ENCODE measurements around the gene KCNA10. TPM values are rescaled to one million over a fixed set of nuclear protein-coding genes. Genes with fewer than 3 reads are reported as not detected.

The KCNA10 gene
- total RNA-seq, 1 donor from 2014 or later = not detected

- TF ChIP-seq, protein P1, sequence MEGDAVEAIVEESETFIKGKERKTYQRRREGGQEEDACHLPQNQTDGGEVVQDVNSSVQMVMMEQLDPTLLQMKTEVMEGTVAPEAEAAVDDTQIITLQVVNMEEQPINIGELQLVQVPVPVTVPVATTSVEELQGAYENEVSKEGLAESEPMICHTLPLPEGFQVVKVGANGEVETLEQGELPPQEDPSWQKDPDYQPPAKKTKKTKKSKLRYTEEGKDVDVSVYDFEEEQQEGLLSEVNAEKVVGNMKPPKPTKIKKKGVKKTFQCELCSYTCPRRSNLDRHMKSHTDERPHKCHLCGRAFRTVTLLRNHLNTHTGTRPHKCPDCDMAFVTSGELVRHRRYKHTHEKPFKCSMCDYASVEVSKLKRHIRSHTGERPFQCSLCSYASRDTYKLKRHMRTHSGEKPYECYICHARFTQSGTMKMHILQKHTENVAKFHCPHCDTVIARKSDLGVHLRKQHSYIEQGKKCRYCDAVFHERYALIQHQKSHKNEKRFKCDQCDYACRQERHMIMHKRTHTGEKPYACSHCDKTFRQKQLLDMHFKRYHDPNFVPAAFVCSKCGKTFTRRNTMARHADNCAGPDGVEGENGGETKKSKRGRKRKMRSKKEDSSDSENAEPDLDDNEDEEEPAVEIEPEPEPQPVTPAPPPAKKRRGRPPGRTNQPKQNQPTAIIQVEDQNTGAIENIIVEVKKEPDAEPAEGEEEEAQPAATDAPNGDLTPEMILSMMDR (IDR thresholded peaks at IDR 0.05; ENCODE audit: insufficient read depth, low read depth, low read length) = peak; percentile 95
- no peak for TF ChIP-seq EZH2 (IDR thresholded peaks at IDR 0.05; ENCODE audit: insufficient read depth, low read length)
- Mint-ChIP-seq H3K4me3 (ENCODE audit: unreplicated experiment) (no peak overlapping the region), H3K27me3 (ENCODE audit: low read depth, unreplicated experiment) (peaks cover 51% of the 10 kb centered on the region), H3K27ac (ENCODE audit: unreplicated experiment) (no peak overlapping the region), H3K4me1 (ENCODE audit: low read depth, unreplicated experiment) (no peaks in the 10 kb centered on the region), H3K9me3 (ENCODE audit: unreplicated experiment) (peaks cover 2% of the 10 kb centered on the region), H3K36me3 (ENCODE audit: low read depth, unreplicated experiment) (peaks cover 3% of the 10 kb centered on the region)
- Histone ChIP-seq H3K27ac (ENCODE audit: low read depth, low read length) (no peak overlapping the region), H3K9me3 (ENCODE audit: insufficient read depth, low read depth, low read length) (no peaks in the 10 kb centered on the region), H3K79me2 (ENCODE audit: insufficient read depth, low read length) (no peaks in the 10 kb centered on the region), H3K36me3 (ENCODE audit: insufficient read depth, low read length) (no peaks in the 10 kb centered on the region), H3K4me3 (ENCODE audit: insufficient read depth, low read depth, low read length) (no peak overlapping the region), H3K4me2 (ENCODE audit: low read length) (no peak overlapping the region), H3K27me3 (ENCODE audit: insufficient read depth, low read length) (peaks cover 3% of the 10 kb centered on the region), H3K4me1 (ENCODE audit: insufficient read depth, low read length) (no peaks in the 10 kb centered on the region), H2AFZ (ENCODE audit: low read depth, low read length) (no peak overlapping the region), H4K20me1 (ENCODE audit: insufficient read depth, low read length) (no peaks in the 10 kb centered on the region), H3K9ac (ENCODE audit: low read length) (no peak overlapping the region)
- FAIRE-seq (peak; percentile 93), DNase-seq (ENCODE audit: low read depth) (peak; percentile 40)
These were observed 22.9 kb downstream of the KCNA10 start for GRCh38 chr1:110495926-110496600.

DNA sequence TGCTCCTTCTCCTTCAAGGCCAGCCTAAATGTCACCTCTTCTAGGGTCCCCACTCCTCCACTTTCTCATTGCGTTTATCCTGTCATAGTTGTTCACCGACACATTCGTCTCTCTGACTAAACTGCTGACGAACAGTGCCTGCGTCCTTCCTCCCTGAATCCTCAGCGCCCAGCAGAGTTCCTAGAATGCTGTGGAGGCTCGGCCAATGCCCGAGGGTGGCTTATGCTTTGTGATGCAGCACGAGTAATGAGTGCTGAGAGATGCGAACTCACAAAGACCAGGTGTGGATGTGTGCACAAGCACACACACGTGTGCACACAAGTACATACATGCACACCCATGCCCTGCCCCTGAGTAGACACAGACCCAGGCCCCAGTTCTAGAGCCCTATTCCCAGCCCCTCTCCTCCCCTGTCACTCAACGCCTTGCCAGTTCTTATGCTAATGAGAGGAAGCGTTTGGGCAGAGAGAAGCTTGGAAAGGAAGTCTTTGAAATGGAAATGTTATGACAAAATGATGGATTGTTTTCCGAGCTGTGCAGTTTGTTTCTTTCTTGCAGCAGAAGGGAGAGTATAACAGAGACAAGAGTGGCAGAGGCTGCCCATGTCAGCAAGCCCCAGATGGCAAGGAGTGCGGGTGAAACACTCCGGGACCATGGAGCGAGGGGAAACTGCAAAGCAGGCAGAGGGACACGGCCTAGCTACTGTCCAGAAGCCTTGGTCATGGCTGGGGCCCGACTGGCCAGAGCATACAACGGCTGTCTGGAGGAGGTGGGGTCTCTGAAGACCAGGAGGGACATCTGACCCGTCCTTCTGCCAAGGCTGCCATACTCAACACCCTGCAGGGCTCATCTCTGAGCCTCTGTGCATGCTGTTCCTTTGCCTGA, 24.2 kb downstream of the KCNA10 start:
- Histone ChIP-seq H3K9ac (ENCODE audit: low read length) (no peak overlapping the region), H3K36me3 (ENCODE audit: insufficient read depth, low read length) (no peaks in the 10 kb centered on the region), H3K4me2 (ENCODE audit: low read length) (no peak overlapping the region), H3K27me3 (ENCODE audit: insufficient read depth, low read length) (peaks cover 3% of the 10 kb centered on the region), H3K4me3 (ENCODE audit: insufficient read depth, low read depth, low read length) (no peak overlapping the region), H3K4me1 (ENCODE audit: insufficient read depth, low read length) (no peaks in the 10 kb centered on the region), H3K9me3 (ENCODE audit: insufficient read depth, low read depth, low read length) (no peaks in the 10 kb centered on the region), H4K20me1 (ENCODE audit: insufficient read depth, low read length) (no peaks in the 10 kb centered on the region), H3K27ac (ENCODE audit: low read depth, low read length) (no peak overlapping the region), H2AFZ (ENCODE audit: low read depth, low read length) (no peak overlapping the region), H3K79me2 (ENCODE audit: insufficient read depth, low read length) (no peaks in the 10 kb centered on the region)
- Mint-ChIP-seq H3K27ac (ENCODE audit: unreplicated experiment) (no peak overlapping the region), H3K4me3 (ENCODE audit: unreplicated experiment) (no peak overlapping the region), H3K4me1 (ENCODE audit: low read depth, unreplicated experiment) (no peaks in the 10 kb centered on the region), H3K9me3 (ENCODE audit: unreplicated experiment) (peaks cover 2% of the 10 kb centered on the region), H3K36me3 (ENCODE audit: low read depth, unreplicated experiment) (peaks cover 3% of the 10 kb centered on the region), H3K27me3 (ENCODE audit: low read depth, unreplicated experiment) (peaks cover 49% of the 10 kb centered on the region)
- no peak for DNase-seq (ENCODE audit: low read depth)
- TF ChIP-seq EZH2 (IDR thresholded peaks at IDR 0.05; ENCODE audit: insufficient read depth, low read length) = no peak
- TF ChIP-seq, protein P1 (IDR thresholded peaks at IDR 0.05; ENCODE audit: insufficient read depth, low read depth, low read length) = no peak
- FAIRE-seq = no peak

All from astrocyte (in vitro differentiated cells and primary cell).